ENCODE results near the gene MIX23.

GRCh38 chr3:122416966-122417365 lies 33.9 kb upstream of the MIX23 start:
- TF ChIP-seq CTCF (IDR thresholded peaks at IDR 0.05; ENCODE audit: low read depth, low read length, missing input control), result no peak
- TF ChIP-seq RAD21 (IDR thresholded peaks at IDR 0.05), result no peak
- no peak for TF ChIP-seq SP1 (IDR thresholded peaks at IDR 0.05)
- no peak for TF ChIP-seq REST (IDR thresholded peaks at IDR 0.05)
- no peak for TF ChIP-seq JUND (IDR thresholded peaks at IDR 0.05)
- TF ChIP-seq YY1 (IDR thresholded peaks at IDR 0.05), result no peak
